Neural cell (in vitro differentiated cells): ENCODE measurements around the gene CTNNBL1. TPM values are rescaled to one million over a fixed set of nuclear protein-coding genes. Genes with fewer than 3 reads are reported as not detected.

Source experiments
- H2AFZ ChIP-seq: fragments of 200-600, 300-800 bp; sonication (generic), shearing (Covaris generic); 2 replicates; pipeline ENCODE4 v1.6.0; 2014; ENCODE audit warnings: low read depth, mild to moderate bottlenecking, antibody characterized with exemption, low read length, moderate library complexity
- H3F3A ChIP-seq: fragments of 200-600 bp; shearing (Covaris generic); 2 replicates; pipeline ENCODE4 v1.6.1; 2016; ENCODE audit warnings: mild to moderate bottlenecking, moderate library complexity, mixed read lengths, antibody characterized with exemption, low read length; ENCODE audit not compliant: insufficient read depth, poor library complexity, severe bottlenecking
- H3K27ac ChIP-seq: fragments of 200-600, 300-800 bp; sonication (generic), shearing (Covaris generic); 2 replicates; pipeline ENCODE4 v1.5.1; 2014; ENCODE audit warnings: mild to moderate bottlenecking, low read length, moderate library complexity
- H3K27me3 ChIP-seq: fragments of 300-800, 200-600 bp; sonication (generic), shearing (Covaris generic); 2 replicates; pipeline ENCODE4 v1.6.0; 2014; ENCODE audit warnings: mild to moderate bottlenecking, low read depth, low read length, moderate library complexity; ENCODE audit not compliant: insufficient read depth
- H3K36me3 ChIP-seq: fragments of 300-800, 200-600 bp; sonication (generic), shearing (Covaris generic); 2 replicates; pipeline ENCODE4 v1.5.1; 2014; ENCODE audit warnings: mild to moderate bottlenecking, antibody characterized with exemption, low read length, moderate library complexity; ENCODE audit not compliant: insufficient read depth
- H3K4me2 ChIP-seq: fragments of 300-800, 200-600 bp; sonication (generic), shearing (Covaris generic); 2 replicates; pipeline ENCODE4 v1.6.0; 2014; ENCODE audit warnings: mild to moderate bottlenecking, low read length
- H3K4me3 ChIP-seq: fragments of 300-800, 200-600 bp; sonication (generic), shearing (Covaris generic); 2 replicates; pipeline ENCODE4 v1.5.1; 2014; ENCODE audit warnings: mild to moderate bottlenecking, low read length, moderate library complexity
- H3K79me2 ChIP-seq: fragments of 200-600 bp; shearing (Covaris generic); replicated peaks from 2 replicates; pipeline ENCODE4 v1.6.0; 2014; ENCODE audit warnings: mild to moderate bottlenecking, low read length, moderate library complexity; ENCODE audit not compliant: insufficient read depth
- H3K9ac ChIP-seq: fragments of 300-800, 200-600 bp; sonication (generic), shearing (Covaris generic); 2 replicates; pipeline ENCODE4 v1.6.1; 2016; ENCODE audit warnings: mild to moderate bottlenecking, low read length, mixed read lengths
- H3K9me2 ChIP-seq: fragments of 200-600 bp; shearing (Covaris generic); 2 replicates; pipeline ENCODE4 v1.6.1; 2016; ENCODE audit warnings: mild to moderate bottlenecking, low read length, mixed read lengths; ENCODE audit not compliant: insufficient read depth
- H3K9me3 ChIP-seq: fragments of 200-600, 300-800 bp; sonication (generic), shearing (Covaris generic); 2 replicates; pipeline ENCODE4 v1.6.1; 2016; ENCODE audit warnings: mild to moderate bottlenecking, mixed run types, low read length, moderate library complexity, mixed read lengths
- H4K20me1 ChIP-seq: fragments of 200-600 bp; shearing (Covaris generic); 2 replicates; pipeline ENCODE4 v1.6.1; 2016; ENCODE audit warnings: mild to moderate bottlenecking, mixed run types; ENCODE audit not compliant: insufficient read depth
- CTCF ChIP-seq: fragments of 450-650 bp; IDR thresholded peaks from 2 replicates; pipeline ENCODE4 v1.5.1; 2014; ENCODE audit warnings: antibody characterized with exemption, mild to moderate bottlenecking, moderate library complexity; ENCODE audit not compliant: poor library complexity, severe bottlenecking
- EP300 ChIP-seq: fragments of 450-650 bp; conservative IDR thresholded peaks from 2 replicates; pipeline ENCODE4 v1.6.1; 2014; ENCODE audit warnings: antibody characterized with exemption, mild to moderate bottlenecking, moderate library complexity; ENCODE audit not compliant: poor library complexity, severe bottlenecking
- EZH2 ChIP-seq: fragments of 200-600, 300-800 bp; shearing (Covaris generic), sonication (generic); IDR thresholded peaks from 2 replicates; pipeline ENCODE4 v1.6.1; 2014; ENCODE audit warnings: antibody characterized with exemption, low read length, borderline replicate concordance, mild to moderate bottlenecking; ENCODE audit not compliant: insufficient read depth, poor library complexity, severe bottlenecking
- MXI1 ChIP-seq: fragments of 450-650 bp; conservative IDR thresholded peaks from 2 replicates; pipeline ENCODE4 v1.6.1; 2014; ENCODE audit warnings: antibody characterized with exemption, mild to moderate bottlenecking; ENCODE audit not compliant: poor library complexity, severe bottlenecking
- POLR2AphosphoS5 ChIP-seq: IDR thresholded peaks from 2 replicates; pipeline ENCODE4 v1.6.1; 2012
- RAD21 ChIP-seq: fragments of 450-650 bp; conservative IDR thresholded peaks from 2 replicates; pipeline ENCODE4 v1.6.1; 2014; ENCODE audit warnings: antibody characterized with exemption, mild to moderate bottlenecking, moderate library complexity
- SMC3 ChIP-seq: fragments of 450-650 bp; conservative IDR thresholded peaks from 2 replicates; pipeline ENCODE4 v1.6.1; 2014; ENCODE audit warnings: antibody characterized with exemption, mild to moderate bottlenecking, moderate library complexity; ENCODE audit not compliant: poor library complexity
- TAF1 ChIP-seq: IDR thresholded peaks from 2 replicates; pipeline ENCODE4 v1.6.1; 2012; ENCODE audit warnings: low read depth
- polyA plus RNA-seq: library from polyadenylated mRNA; depleted of rRNA; stranded (reverse); fragments of >200 nt; gene quantifications from 2 replicates; pipeline ENCODE4 v1.2.3, GENCODE V29; 2014
- TF ChIP-seq, protein P1 (sequence below): IDR thresholded peaks from 2 replicates; pipeline ENCODE4 v1.6.1; 2012; ENCODE audit warnings: borderline replicate concordance

The CTNNBL1 gene
- polyA plus RNA-seq, 1 donor from 2014 or later = 32.6 TPM

- H3K9ac ChIP-seq = no peak overlapping the region
- no peak for TF ChIP-seq POLR2AphosphoS5
- no peak for TF ChIP-seq RAD21
- no peak for TF ChIP-seq EZH2
- no peak for TF ChIP-seq CTCF
- TF ChIP-seq MXI1 = no peak
- no peak for TF ChIP-seq EP300
- TF ChIP-seq TAF1 = no peak
- TF ChIP-seq, protein P1, sequence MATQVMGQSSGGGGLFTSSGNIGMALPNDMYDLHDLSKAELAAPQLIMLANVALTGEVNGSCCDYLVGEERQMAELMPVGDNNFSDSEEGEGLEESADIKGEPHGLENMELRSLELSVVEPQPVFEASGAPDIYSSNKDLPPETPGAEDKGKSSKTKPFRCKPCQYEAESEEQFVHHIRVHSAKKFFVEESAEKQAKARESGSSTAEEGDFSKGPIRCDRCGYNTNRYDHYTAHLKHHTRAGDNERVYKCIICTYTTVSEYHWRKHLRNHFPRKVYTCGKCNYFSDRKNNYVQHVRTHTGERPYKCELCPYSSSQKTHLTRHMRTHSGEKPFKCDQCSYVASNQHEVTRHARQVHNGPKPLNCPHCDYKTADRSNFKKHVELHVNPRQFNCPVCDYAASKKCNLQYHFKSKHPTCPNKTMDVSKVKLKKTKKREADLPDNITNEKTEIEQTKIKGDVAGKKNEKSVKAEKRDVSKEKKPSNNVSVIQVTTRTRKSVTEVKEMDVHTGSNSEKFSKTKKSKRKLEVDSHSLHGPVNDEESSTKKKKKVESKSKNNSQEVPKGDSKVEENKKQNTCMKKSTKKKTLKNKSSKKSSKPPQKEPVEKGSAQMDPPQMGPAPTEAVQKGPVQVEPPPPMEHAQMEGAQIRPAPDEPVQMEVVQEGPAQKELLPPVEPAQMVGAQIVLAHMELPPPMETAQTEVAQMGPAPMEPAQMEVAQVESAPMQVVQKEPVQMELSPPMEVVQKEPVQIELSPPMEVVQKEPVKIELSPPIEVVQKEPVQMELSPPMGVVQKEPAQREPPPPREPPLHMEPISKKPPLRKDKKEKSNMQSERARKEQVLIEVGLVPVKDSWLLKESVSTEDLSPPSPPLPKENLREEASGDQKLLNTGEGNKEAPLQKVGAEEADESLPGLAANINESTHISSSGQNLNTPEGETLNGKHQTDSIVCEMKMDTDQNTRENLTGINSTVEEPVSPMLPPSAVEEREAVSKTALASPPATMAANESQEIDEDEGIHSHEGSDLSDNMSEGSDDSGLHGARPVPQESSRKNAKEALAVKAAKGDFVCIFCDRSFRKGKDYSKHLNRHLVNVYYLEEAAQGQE = no peak
- no peak for TF ChIP-seq SMC3
- H3K4me2 ChIP-seq = no peak overlapping the region
- no peak overlapping the region for H2AFZ ChIP-seq
- H3K36me3 ChIP-seq = no peaks in the 10 kb centered on the region
- no peaks in the 10 kb centered on the region for H3K9me2 ChIP-seq
- H3K4me3 ChIP-seq = no peak overlapping the region
- no peaks in the 10 kb centered on the region for H3F3A ChIP-seq
- H3K79me2 ChIP-seq = no peaks in the 10 kb centered on the region
- no peak overlapping the region for H3K27ac ChIP-seq
- H3K9me3 ChIP-seq = no peaks in the 10 kb centered on the region
- no peaks in the 10 kb centered on the region for H3K27me3 ChIP-seq
- no peaks in the 10 kb centered on the region for H4K20me1 ChIP-seq
Observed at GRCh38 chr20:37781626-37782025, 87.8 kb downstream of the CTNNBL1 start.

DNA sequence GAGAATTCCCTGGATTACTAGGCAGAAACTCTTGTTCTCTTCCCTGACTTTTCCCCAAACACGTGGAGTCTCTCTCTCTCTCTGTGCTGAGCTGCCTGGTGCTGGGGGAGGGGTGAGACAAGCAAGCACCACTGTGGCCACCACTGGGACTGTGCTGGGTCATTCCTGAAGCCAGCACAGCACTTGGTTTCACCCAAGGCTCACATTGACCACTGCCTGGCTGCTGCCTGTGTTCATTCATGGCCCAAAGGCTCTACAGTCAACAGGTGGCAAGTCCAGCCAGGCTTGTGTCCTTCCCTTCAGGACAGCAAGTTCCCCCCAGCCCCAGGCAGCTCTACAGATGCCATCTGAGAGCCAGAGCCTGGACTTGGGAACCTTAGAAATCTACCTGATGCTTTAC lies 92.2 kb downstream of the CTNNBL1 start:
- Histone ChIP-seq H3K4me3 (no peak overlapping the region), H3K27ac (no peak overlapping the region), H3K79me2 (no peaks in the 10 kb centered on the region), H3K36me3 (no peaks in the 10 kb centered on the region), H3K9me2 (no peaks in the 10 kb centered on the region), H3K27me3 (no peaks in the 10 kb centered on the region), H2AFZ (no peak overlapping the region), H3K4me2 (no peak overlapping the region), H4K20me1 (no peaks in the 10 kb centered on the region), H3F3A (no peaks in the 10 kb centered on the region), H3K9me3 (no peaks in the 10 kb centered on the region), H3K9ac (no peak overlapping the region)
- TF ChIP-seq, protein P1 = no peak
- no peak for TF ChIP-seq SMC3
- no peak for TF ChIP-seq EZH2
- no peak for TF ChIP-seq POLR2AphosphoS5
- no peak for TF ChIP-seq CTCF
- no peak for TF ChIP-seq MXI1
- no peak for TF ChIP-seq RAD21
- no peak for TF ChIP-seq TAF1
- no peak for TF ChIP-seq EP300
